Urinary bladder (tissue), 4 donors: ENCODE data around the gene CDC42BPB. TPM values are rescaled to one million over a fixed set of nuclear protein-coding genes. Genes with fewer than 3 reads are reported as not detected.

Experiments
- DNase-seq: peaks from one replicate; pipeline ENCODE4 v3.0.0-alpha.2; 2015; ENCODE audit errors: extremely low spot score
- H3K27ac ChIP-seq: one replicate; pipeline ENCODE4 v1.5.1; 2013; ENCODE audit warnings: low read depth, mild to moderate bottlenecking, moderate library complexity
- H3K36me3 ChIP-seq: one replicate; pipeline ENCODE4 v1.6.1; 2013; ENCODE audit warnings: mild to moderate bottlenecking, moderate library complexity; ENCODE audit not compliant: insufficient read depth
- H3K4me1 ChIP-seq: one replicate; pipeline ENCODE4 v1.6.1; 2013; ENCODE audit warnings: mild to moderate bottlenecking, moderate library complexity; ENCODE audit not compliant: insufficient read depth
- H3K4me3 ChIP-seq: one replicate; pipeline ENCODE4 v1.5.1; 2013; ENCODE audit warnings: low read depth, low read length
- WGBS: extraction: QIAGEN DNeasy Blood & Tissue Kit; methylation state at CpG from one replicate; pipeline ENCODE4 v1.1.7; 2013; 5-methylcytosine and 5-hydroxymethylcytosine counted together
- polyA plus RNA-seq: library from polyadenylated mRNA; stranded (reverse); fragments of 200-250 nt; gene quantifications from one replicate; pipeline ENCODE4 v1.2.3, GENCODE V29; 2013
- total RNA-seq: library from RNA; depleted of rRNA; stranded (reverse); fragments of >200 nt; gene quantifications from one replicate; pipeline ENCODE4 v1.2.3, GENCODE V29; 2014
- donor health status: healthy with polysubstance abuse.
- donor health status: healthy.

Gene CDC42BPB
- total and polyA plus RNA-seq, 2 donors: 68.9 to 74.4 TPM

DNA sequence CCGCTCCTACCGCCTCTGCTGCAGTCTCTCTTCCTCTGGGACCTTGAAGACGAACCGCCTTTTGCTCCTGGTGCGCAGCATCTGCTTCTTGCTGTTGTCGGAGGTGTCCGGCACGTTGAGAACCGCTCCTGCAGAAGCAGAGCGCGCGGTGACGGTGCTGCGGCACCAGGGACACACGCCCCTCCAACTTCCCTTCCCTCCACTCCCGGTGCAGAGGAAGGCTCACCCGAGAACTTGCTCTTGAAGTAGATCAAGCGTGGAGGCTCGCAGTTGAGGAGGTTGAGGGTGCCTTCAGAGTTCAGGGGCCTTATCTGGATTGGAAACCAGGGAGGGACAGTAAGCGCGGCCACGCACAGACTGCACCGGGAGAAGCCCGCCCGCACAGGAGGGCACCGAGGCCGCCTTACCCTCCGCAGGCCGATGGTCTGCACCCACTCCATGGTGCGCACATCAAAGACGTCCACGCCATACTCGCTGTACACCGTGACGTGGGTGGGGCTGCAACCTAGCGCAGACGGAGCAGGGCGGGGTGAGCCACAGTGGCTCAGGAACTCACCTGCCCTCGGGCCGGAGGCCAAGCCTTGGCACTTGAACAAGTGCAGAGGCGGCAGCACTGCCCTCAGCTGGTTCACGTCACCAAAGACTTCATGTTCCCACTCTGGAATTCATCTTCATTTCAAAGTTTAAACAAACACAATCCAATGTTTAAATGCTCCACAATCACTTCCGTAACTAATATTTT, 117.4 kb downstream of the CDC42BPB start:
- no peak overlapping the region for H3K27ac ChIP-seq
- H3K4me3 ChIP-seq: no peak overlapping the region
- DNase-seq: no peak
- WGBS: 90% methylated on average over 43 of the region's 43 CpGs
- peaks cover 3% of the 10 kb centered on the region for H3K36me3 ChIP-seq
- no peaks in the 10 kb centered on the region for H3K4me1 ChIP-seq

DNA sequence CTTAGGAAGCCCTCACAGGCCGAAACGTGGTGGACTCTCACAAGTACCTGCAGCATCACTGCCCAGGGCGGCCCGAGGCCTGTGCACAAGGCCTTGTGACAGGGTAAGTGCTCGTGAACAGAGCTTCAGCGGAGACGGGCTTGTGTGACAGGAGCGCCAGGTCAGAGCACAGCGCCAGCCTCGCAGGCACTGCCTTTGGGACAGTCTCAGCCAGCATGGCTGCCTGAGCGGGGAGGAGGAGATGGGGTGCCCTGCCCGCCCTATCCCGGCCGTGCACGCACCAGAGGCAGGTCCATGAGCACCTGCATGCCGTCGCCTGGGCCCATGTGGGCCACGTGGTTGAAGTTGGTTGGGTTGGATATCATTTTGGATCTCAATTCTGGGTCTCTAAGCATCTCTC, 118.0 kb downstream of the CDC42BPB start:
- Histone ChIP-seq H3K4me1 (no peaks in the 10 kb centered on the region), H3K4me3 (no peak overlapping the region), H3K36me3 (peaks cover 3% of the 10 kb centered on the region), H3K27ac (no peak overlapping the region)
- WGBS: 96% methylated on average over 18 of the region's 18 CpGs
- no peak for DNase-seq

DNA sequence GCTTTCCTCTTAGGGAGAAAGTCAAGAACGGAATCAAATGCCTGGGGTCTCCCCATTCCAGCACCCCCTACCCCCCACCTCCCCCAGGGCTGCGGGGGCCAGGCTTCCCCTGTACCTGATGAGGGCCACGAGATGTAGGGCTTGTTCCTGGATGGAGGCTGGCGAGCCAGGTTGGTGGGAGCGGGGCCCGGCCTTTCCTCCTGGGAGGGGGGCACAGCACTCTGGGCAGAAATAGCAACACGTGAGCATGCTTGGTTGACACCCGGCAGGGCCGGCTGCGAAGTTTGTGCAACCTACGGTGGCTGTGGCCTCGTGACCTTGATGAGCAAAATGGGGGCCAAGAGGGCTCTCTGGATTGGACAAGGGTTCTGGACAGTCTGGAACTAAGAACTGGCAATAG, 119.2 kb downstream of the CDC42BPB start:
- 94% methylated on average over 12 of the region's 12 CpGs for WGBS
- H3K4me1 ChIP-seq: no peaks in the 10 kb centered on the region
- no peak overlapping the region for H3K4me3 ChIP-seq
- peaks cover 3% of the 10 kb centered on the region for H3K36me3 ChIP-seq
- DNase-seq: no peak
- H3K27ac ChIP-seq: no peak overlapping the region

DNA sequence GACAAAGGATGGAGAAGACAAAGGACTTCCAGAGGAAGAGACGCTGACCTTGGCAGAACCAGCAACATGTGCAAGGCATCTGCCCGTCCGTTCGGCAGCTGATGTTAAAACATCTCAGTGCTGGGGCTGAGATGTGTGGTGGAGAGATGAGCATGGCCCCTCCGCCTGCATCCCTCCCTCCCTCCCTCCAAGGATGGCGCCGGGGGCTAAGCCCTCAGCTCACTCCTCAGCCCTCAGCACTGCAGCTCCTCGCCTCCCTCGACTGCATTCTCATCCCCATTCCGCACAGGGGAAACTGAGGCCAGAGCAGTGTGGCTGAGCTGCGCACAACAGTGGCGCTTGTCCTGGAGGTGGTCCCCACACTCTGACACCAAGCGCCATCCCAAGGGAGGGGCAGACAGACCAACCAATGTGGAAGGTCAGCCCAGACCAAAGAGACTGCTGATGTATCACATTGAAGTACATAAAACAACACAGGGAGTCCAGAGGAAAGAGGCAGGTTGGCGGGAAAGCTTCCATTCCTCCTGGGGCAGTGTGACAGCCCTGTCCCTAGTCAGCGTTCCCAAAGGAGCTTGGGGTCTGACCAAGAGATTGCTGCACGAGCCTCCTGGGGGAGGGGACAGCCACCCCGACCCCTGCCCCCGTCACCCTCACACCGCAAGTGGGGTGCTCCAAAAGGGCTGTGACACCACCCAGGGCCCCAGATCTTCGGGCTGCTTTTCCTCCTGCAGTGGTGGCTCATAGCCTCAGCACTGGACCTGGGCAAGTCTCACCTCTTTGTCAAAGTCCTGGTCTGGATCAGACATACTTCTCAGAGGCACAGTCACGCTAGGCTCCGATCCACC, 119.8 kb downstream of the CDC42BPB start:
- 92% methylated on average over 22 of the region's 22 CpGs for WGBS
- Histone ChIP-seq H3K36me3 (peaks cover 3% of the 10 kb centered on the region), H3K27ac (no peak overlapping the region), H3K4me1 (no peaks in the 10 kb centered on the region), H3K4me3 (no peak overlapping the region)
- no peak for DNase-seq

DNA sequence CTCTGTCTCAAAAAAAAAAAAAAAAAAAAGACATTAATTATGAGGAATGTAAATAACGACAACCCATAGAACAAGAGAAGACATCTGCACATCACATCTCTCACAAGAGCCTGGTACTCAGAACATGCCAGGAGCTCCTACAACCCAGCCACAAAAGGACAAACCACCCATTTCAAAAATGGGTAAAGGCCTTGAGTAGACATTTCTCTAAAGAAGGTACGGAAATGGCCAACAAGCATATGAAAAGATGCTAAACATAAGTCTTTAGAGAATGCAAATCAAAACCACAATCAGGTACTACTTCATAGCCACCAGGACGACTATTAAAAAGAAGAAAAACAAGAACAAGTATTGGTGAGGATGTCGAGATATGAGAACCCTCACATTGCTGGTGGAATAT, 121.6 kb downstream of the CDC42BPB start:
- WGBS: 95% methylated on average over 4 of the region's 4 CpGs
- no peak for DNase-seq
- H3K4me3 ChIP-seq: no peak overlapping the region
- peaks cover 1% of the 10 kb centered on the region for H3K36me3 ChIP-seq
- H3K4me1 ChIP-seq: no peaks in the 10 kb centered on the region
- no peak overlapping the region for H3K27ac ChIP-seq

DNA sequence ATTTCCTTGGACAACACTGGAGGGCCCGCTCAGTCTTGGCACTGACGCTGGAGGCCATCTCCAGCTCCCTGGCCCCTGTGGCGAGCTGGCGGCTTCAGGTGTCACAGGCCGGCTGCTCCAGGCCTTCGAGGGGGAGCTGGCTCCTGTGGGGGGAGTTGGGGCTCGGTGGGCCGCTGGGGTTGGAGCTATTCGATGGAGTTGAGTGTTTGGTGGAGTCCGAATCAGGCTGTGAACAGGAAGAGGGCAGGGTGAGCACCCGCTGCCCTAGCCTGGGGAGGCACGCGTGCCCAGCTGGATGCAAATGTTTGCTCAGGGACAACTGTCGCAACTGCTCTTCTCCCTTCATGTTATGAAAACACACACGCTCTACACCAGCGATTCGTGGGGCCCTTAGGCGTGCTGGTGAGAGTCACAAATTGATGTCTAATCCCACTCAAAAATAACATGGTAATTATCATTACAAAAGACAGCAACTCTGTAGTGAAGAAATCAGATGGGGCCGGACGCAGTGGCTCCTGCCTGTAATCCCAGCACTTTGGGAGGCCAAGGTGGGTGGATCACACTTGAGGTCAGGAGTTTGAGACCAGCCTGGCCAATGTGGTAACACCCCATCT, 123.6 kb downstream of the CDC42BPB start:
- no peak for DNase-seq
- Histone ChIP-seq H3K36me3 (peaks cover 1% of the 10 kb centered on the region), H3K27ac (no peak overlapping the region), H3K4me1 (peaks cover 2% of the 10 kb centered on the region), H3K4me3 (no peak overlapping the region)
- 95% methylated on average over 20 of the region's 20 CpGs for WGBS

DNA sequence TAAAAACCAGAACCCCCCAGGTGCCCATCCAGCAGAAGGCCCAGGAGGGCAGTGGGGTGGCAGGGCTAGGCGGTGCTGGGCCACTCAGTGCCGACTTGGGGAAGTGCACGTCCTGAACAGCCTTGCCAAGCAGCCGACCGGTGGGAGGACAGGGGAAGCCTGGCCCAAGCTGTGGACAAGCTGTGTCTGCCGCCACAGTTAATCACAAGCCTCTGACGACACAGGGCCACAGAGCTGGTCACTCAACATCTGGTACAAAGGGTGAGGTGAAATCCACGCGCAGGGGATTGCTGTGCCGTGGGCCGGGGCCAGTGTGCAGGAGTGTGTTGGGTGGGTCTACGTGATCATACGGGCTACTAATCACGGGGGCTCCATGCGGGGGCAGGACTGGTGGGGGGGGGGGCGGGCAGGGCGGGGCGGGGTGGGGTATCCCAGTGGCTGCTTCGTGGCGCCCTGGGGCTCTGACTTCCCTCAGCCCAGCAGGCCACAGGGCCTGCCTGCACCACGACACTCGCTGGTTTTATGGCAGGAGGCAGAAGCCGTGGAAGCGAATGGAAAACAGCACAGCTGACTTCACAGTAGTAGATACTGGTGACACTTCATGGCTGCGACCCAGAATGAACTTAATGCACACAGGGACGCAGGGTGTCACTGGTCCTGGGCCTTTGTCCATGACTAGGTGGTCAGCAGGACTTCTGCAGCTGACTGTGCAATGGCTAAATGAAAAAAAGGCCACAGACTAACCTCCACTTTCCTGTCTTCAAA, 124.7 kb downstream of the CDC42BPB start:
- H3K4me1 ChIP-seq: peaks cover 2% of the 10 kb centered on the region
- H3K27ac ChIP-seq: no peak overlapping the region
- peaks cover 1% of the 10 kb centered on the region for H3K36me3 ChIP-seq
- WGBS: 89% methylated on average over 26 of the region's 26 CpGs
- no peak for DNase-seq
- no peak overlapping the region for H3K4me3 ChIP-seq

DNA sequence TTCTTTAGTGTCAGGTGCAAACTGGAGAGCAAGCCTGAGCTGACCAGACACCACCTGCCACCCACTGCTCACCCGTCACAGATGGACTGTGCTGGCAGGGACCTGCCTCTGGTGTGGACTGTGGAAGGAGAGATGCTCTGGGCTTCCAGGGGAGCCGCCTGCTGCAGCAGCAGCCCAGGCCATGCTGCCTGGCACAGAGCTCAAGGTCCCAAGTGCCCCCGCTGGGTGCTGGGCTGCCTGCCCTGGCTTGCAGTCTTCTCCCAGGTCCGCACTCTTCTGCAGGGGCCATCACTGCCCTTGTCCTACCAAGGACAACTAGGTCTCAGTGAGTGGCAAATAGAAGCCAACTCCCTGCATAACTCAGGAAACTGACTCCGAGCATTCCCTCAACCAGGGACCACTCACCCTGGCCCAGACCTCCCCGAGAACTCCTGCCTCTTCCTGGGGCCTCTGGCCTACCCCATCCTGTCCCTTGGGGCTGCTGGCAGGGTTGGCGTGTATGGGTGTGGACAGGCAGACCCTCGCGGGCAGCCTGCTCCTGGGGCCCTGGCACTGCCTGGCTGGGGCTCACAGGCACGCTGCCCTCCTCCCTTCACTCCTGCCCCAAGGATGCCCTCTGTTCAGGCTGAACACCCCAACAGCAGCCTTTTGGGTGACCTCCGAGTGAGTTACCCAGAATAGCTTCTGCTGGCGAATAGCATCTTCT, 125.6 kb downstream of the CDC42BPB start:
- 95% methylated on average over 12 of the region's 12 CpGs for WGBS
- no peak for DNase-seq
- Histone ChIP-seq H3K4me3 (no peak overlapping the region), H3K36me3 (peaks cover 1% of the 10 kb centered on the region), H3K27ac (no peak overlapping the region), H3K4me1 (peaks cover 2% of the 10 kb centered on the region)

DNA sequence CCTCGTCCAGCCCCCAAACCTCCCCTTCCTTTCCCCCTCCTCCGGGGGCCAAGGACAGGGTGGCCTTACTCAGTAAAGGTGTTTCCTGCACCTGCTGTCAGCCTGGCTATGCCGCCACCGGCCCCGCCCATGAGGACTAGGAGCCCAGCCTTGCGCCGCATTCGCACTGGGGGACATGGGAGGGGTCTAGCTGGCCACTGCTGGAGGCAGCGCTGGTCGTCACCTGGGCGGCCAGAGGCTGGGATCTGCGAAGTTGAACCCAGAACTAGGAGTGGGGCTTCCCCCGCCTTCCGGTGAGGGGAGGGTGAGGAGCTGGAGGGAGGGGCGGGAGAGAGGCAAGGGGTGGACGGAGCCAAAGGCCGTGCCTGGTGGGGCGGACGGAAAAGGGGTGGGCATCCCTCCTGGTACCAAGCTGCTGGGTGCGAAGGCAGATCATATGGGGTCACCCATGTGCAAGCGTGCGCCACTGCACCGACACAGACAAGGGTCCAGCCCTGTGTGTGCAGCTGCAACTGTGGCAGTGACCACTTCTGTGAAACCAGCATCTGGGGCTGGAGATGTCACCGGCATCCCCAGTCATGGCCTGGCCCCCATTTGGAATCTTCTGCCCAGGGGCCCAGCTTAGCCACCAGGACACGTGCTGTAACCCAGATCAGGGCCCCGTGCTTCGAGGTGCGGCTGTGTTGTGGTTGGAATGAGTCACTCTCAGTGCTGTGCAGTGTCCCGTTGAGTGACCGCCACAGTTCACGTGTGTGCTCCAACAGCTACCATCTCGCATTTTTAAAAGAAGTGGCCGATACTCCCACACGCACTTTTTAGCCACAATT, 126.4 kb downstream of the CDC42BPB start:
- H3K4me3 ChIP-seq: no peak overlapping the region
- no peak for DNase-seq
- WGBS: 62% methylated on average over 34 of the region's 34 CpGs
- H3K36me3 ChIP-seq: peaks cover under 1% of the 10 kb centered on the region
- no peak overlapping the region for H3K27ac ChIP-seq
- H3K4me1 ChIP-seq: peaks cover 2% of the 10 kb centered on the region

DNA sequence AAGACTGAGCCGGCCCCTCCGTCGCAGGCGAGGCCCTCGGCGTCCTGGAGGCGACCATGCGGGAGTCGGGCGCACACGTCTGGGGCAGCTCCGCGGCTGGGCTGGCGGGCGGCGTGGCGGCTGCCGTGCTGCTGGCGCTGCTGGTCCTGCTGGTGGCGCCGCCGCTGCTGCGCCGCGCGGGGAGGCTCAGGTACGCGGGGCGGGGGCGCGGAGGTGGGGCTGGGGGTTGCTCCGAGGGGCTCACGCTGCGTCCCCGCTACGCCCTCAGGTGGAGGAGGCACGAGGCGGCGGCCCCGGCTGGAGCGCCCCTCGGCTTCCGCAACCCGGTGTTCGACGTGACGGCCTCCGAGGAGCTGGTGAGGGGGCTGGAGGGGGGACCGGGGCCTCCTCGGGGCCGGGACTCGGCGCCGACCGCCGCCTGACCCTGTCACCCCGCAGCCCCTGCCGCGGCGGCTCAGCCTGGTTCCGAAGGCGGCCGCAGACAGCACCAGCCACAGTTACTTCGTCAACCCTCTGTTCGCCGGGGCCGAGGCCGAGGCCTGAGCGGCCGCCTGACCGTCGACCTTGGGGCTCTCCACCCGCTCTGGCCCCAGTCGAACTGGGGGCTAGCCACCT, 127.1 kb downstream of the CDC42BPB start:
- Histone ChIP-seq H3K36me3 (no peaks in the 10 kb centered on the region), H3K4me3 (peak overlapping the region; percentile 27), H3K27ac (no peak overlapping the region), H3K4me1 (peaks cover 2% of the 10 kb centered on the region)
- DNase-seq: no peak
- WGBS: 3% methylated on average over 74 of the region's 74 CpGs

DNA sequence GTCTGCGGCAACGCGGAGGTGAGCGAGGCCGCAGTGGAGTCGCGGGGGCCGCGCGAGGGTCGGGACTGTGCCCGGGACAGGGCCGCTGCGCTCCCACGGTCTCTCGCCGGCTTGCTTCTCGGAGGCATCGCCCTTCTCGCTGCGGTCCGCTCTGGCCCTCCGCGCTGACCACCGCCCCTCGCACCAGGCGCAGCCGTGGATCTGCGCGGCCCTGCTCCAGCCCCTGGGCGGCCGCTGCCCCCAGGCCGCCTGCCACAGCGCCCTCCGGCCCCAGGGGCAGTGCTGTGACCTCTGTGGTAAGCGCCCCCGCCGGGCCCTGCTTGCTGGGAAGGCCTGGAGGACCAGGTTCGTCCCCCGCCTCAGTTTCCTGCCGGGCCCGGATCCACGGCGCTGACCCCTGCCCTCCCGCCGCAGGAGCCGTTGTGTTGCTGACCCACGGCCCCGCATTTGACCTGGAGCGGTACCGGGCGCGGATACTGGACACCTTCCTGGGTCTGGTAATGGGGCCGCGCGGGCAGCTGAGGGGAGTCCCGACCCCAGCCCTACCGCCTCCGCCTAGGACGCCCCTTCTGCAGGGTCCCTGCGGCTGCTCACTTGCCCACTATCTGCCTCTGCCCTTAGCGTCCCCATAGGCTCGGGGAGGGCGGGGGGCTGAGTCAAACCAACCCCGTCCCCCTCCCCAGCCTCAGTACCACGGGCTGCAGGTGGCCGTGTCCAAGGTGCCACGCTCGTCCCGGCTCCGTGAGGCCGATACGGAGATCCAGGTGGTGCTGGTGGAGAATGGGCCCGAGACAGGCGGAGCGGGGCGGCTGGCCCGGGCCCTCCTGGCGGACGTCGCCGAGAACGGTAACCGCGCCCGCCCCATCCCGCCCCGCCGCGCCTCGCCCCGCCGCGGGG, 127.9 kb downstream of the CDC42BPB start:
- 3% methylated on average over 94 of the region's 94 CpGs for whole genome bisulfite sequencing
- H3K4me1 ChIP-seq: peaks cover 2% of the 10 kb centered on the region
- H3K4me3 ChIP-seq: peak overlapping the region; percentile 32
- no peaks in the 10 kb centered on the region for H3K36me3 ChIP-seq
- DNase-seq: no peak
- H3K27ac ChIP-seq: no peak overlapping the region
